GM12872 (cell line): Measurements from ENCODE around the gene EEFSEC.

Experiments
- CTCF ChIP-seq: IDR thresholded peaks from 3 replicates; pipeline ENCODE4 v1.5.1; 2011; ENCODE audit warnings: low read depth, mild to moderate bottlenecking, low read length, moderate library complexity; ENCODE audit not compliant: insufficient read depth

Gene EEFSEC

GRCh38 chr3:128273109-128273840, 120.0 kb downstream of the EEFSEC start:
- TF ChIP-seq CTCF, result no peak

GRCh38 chr3:128273841-128274573, 120.7 kb downstream of the EEFSEC start:
- TF ChIP-seq CTCF, result no peak

- no peak for TF ChIP-seq CTCF
These were observed 121.6 kb downstream of the EEFSEC start for GRCh38 chr3:128274837-128275236.

- TF ChIP-seq CTCF, result no peak
These were observed 122.2 kb downstream of the EEFSEC start for GRCh38 chr3:128275316-128276145.

GRCh38 chr3:128276146-128276435, 122.8 kb downstream of the EEFSEC start:
- no peak for TF ChIP-seq CTCF

- no peak for TF ChIP-seq CTCF
These were observed 123.4 kb downstream of the EEFSEC start for GRCh38 chr3:128276577-128277183.
